GM21825 (cell line): ENCODE measurements around the gene SIM2.

Source experiments
- ATAC-seq: cut with Tn5 transposase; IDR thresholded peaks from one replicate; pipeline ENCODE4 v1.9.1; 2021; ENCODE audit warnings: mild to moderate bottlenecking, moderate library complexity; ENCODE audit not compliant: unreplicated experiment

Gene SIM2

GRCh38 chr21:36791695-36792470 lies 93.0 kb downstream of the SIM2 start:
- no peak for ATAC-seq

- no peak for ATAC-seq
Observed at GRCh38 chr21:36792505-36792967, 93.6 kb downstream of the SIM2 start.

DNA sequence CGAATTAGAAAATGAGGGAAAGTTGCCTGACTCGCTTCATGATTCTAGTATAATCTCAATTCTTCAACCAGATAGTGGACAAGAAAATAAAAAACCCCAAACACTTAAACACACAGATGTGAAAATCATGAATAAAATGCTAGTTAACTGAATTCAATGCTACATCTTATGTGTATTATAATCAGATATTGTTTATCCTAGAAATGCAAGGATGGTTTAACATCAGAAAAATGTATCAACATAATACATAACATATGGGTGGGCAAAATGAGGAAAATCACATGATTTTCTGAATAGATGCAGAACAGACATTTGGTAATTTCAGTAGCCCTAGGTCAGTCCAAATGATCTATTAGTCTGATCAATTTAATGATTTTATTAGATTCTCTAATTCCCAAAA lies 97.2 kb downstream of the SIM2 start:
- no peak for ATAC-seq

DNA sequence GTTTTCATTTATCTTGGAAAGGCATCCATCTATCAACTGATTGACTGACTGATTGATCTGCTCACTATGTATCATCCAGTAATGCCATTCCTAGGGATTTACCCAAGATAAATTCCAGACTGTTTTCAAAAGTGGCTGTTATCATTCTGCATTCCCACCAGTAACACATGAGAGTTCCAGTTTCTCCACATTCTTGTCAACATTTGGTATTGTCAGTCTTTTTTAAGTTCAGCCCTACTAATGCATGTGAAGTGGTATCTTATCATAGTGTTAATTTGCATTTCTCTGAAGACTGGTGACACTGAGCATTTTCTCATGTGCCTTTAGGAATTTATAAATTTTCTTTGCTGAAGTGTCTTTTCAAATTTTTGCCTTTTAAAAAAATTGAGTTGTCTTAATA lies 99.6 kb downstream of the SIM2 start:
- no peak for ATAC-seq
